CD4-positive, alpha-beta T cell treated with Interleukin-1 beta for 1 hour (primary cell): ENCODE measurements around the gene SKA3.
"Not testable (repeated sequence)": the region's sequence is repeated elsewhere in the genome, so short reads cannot be mapped to it uniquely, and the experiment has no call there.

Experiments
- DNase-seq, 2 donors: peaks; one replicate each; pipeline ENCODE4 v3.0.0-alpha.2; 2020 to 2022

Gene SKA3

DNA sequence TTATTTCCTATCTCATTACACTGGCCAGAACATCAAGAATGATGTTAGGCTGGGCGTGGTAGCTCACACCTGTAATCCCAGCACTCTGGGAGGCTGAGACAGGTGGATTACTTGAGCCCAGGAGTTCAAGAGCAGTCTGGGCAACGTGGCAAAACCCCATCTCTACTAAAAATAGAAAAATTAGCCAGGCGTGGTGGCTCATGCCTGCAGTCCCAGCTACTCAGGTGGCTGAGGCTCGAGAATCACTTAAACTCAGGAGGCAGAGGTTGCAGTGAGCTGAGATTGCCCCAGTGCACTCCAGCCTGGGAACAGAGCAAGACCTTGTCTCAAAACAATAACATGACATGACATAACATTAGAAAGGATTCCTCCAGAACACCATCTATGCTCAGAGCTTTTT is 10.7 kb downstream of the SKA3 start:
- DNase-seq, result not testable (repeated sequence)

DNA sequence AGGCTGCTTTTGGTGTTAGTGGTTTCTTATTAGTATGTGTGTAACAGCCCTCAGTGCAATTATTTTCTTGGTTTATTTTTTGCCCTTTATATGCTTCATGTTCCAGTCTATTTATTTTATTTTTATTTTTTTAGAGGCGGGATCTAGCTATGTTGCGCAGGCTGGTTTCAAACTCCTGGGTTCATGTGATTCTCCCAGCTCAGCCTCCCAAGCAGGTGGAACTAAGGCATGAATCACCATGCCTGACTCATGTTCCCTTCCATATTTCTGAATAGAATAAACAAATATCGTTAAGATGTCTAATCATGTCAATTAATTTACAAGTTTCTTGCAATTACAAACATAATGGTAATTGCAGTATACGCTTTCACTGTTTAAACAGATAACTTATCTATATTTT is 11.7 kb downstream of the SKA3 start:
- no peak for DNase-seq

DNA sequence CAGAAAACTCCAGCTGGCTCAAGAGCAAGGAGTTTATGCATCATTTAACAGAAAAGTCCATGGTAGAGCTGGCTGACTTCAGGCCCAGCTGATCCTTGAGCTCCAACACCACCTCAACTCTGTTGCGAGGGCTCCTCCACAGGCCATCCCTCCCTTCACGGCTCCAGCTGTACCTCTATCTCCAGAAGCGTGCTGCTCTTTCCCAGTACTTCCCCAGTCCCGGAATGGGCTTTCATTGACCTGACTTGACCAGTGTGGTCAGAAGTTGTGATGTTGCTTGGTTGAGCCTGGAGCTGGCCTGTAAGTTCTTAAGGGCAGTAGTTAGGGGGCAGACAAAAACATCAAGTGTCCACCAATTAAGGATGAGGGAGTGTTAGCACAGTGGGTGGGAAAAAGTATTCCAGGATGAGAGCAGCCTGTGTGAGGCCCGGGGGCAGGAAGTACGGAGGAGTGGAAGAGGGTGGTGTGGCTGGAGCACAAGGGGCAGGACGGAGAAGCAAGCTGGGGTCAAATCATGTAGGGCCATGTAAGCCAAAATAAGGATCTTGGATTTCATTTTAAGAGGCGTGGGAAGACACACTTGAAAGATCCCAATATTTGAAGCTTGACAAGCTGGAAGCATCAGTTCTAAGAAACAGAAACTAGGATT is 24.0 kb downstream of the SKA3 start:
- DNase-seq, result no peak

DNA sequence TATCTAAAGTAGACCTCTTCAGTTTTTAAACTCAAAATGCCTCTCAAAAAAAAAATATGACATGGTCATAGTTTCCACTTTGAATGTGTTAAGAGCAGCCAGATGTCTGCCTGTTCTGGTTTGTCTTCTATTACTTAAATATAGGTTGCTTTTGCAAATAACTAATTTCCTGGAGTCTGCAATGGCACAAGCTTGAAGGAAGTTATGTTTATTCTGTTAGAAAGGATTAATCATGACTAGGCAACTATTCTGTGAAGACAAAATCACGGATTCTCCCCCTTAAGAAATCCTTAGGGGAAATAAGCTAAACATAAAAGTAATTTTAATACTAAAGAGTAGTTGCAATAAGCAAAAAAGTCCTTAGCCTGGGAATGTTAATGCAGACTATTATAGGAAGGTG is 26.3 kb downstream of the SKA3 start:
- no peak for DNase-seq

DNA sequence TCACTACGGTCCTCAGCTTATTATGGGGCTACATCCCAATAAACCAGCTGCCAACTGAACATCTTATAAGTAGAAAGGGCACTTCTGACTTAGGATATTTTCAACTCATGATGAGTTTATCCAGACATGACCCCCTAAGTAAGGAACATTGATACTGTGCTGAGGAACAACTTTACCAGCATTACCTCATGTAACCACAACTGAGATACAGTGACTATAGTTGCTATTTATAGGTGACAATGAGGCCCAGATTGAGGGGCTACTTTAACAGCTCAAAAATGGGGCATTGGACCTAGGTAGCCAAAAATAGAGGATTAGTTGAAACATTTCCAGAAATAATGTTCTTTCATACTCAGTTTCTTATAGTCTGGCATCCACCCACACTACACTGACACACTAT is 26.8 kb downstream of the SKA3 start:
- DNase-seq, result no peak

DNA sequence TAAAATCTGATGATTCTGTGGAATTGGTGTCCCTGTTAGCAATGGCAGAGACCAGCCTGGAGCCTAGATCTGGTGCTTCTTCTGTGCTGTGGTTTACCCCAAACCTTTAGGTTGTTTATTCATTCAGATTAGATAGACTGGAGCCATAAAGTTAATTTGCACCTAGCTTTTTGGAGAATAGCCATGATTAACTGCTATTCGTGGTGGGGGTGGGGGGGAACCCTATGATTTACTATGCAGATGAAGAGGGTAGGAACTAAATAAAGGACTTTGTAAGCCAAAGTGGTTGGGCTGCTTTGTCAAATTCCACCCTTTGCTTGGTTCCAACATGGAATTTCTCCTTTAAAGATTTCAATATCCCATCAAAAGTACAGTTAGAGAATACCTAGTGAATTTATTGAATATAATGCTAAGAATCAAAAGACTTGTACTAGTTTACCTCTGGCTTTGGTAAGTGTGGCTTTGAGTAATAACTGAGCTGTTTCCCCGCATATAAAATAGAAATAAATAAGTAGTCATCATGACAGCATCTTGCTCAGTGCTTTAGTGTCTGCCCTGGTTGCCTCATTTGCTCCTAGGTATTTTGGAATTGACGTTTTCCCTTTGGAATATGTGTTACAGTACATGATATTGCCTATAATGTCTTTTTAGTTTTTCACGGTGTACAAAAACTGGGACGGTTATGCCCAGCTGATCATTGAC is 27.6 kb downstream of the SKA3 start:
- no peak for DNase-seq

DNA sequence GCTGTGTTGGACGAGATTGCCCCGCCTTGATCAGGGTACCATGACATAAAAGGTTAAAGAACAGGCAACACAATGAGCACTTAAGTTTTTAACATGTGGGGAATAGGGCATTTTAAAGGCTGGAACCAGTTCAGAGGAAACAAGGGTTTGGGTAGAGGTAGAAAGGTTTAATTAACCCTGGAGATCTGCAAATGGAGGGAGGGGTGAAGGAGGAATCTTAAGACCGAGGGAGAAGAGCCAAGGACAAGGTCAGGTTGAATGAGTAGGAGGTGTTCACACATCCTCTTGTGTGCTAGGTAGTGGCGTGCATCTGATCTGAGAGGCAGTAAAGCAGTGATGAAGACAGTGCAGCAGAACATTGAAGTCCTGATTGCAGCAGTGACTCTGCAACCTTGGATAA is 28.5 kb downstream of the SKA3 start:
- no peak for DNase-seq

DNA sequence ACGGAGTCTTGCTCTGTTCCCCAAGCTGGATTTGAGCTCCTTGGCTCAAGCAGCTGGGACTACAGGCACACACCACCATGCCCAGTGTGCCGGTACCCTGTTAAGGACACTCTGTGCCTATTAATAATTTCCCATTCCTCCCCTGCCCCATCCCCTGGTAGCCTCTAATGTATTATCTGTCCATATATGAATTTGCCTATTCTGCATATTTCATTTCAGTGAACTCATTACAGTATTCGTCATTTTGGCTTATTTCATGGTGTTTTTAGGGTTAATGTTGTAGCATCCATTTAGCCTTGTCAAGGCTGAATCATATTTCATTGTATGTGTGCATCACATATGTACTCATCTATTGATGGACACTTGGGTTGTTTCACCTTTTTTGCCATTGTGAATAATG is 33.6 kb downstream of the SKA3 start:
- DNase-seq, result no peak

DNA sequence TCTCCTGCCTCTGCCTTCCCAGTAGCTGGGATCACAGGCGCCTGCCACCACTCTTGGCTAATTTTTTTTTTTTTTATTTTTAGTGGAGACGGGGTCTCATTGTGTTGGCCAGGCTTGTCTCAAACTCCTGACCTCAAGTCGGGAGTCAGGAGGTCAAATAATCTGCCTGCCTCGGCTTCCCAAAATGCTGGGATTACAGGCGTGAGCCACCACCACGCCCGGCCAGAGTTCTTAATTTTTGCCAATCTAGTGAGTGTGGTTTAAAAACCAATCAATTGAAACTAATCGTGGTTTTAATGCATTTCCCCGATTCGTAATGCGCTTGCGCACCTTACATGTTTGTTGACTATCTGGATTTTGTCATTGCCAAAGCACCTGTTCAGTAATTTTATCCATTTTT is 37.0 kb downstream of the SKA3 start:
- peak in 1 of 2 donors; percentile 29 for DNase-seq

DNA sequence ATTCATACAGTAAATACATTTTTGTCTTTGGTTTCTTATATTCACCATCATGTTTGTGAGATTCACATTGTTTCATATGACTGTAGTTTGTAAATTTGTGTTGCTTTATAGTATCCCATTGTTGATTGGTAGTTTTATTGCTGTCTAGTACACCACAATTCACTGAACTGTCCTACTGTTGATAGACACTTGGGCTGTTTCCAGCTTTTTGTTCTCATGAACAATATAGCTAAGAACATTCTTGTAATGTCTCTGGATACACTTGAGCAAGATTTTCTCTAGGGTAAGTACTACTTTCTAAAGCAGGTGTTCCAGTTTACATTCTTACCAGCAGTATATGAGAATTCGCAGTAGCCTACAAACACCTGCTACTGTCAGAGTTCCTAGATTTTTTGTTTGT is 37.8 kb downstream of the SKA3 start:
- no peak for DNase-seq

DNA sequence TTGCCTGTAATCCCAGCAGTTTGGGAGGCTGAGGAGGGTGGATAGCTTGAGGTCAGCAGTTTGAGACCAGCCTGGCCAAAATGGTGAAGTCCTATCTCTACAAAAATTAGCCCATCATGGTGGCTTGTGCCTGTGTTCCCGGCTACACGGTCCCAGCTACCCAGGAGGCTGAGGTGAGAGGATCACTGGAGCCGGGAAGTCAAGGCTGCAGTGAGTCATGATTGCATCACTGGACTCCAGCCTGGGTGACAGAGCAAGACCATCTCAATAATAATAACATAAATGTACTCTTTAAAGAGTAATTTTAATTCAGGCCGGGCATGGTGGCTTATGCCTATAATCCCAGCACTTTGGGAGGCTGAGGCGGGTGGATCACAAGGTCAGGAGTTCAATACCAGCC is 38.7 kb downstream of the SKA3 start:
- DNase-seq, result no peak

DNA sequence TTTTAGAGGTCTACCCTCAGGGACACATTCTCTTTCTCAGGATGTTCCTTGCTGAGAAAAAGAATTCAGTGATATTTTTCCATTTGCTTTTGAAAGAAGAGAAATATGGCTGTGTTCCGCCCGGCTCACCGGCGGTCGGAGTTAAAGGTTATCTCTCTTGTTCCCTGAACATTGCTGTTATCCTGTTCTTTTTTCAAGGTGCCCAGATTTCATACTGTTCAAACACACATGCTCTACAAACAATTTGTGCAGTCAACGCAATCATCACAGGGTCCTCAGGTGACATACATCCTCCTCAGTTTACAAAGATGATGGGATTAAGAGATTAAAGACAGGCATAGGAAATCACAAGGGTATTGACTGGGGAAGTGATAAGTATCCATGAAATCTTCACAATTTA is 40.5 kb downstream of the SKA3 start:
- not testable (repeated sequence) for DNase-seq

DNA sequence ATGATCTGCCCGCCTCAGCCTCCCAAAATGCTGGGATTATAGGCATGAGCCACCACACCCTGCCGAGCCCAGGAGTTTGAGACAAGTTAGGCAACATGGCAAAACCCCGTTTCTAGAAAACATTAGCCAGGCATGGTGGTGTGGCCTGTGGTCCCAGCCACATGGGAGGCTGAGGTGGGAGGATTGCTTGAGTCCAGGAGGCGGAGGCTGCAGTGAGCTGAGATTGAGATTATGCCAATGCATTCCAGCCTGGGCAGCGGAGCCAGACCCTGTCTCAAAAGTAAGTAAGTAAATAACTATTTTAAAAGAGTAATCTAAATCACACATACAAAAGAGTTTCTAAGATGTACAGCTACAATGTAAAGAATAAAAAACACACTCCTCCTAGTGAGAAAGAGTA is 41.9 kb downstream of the SKA3 start:
- no peak for DNase-seq

DNA sequence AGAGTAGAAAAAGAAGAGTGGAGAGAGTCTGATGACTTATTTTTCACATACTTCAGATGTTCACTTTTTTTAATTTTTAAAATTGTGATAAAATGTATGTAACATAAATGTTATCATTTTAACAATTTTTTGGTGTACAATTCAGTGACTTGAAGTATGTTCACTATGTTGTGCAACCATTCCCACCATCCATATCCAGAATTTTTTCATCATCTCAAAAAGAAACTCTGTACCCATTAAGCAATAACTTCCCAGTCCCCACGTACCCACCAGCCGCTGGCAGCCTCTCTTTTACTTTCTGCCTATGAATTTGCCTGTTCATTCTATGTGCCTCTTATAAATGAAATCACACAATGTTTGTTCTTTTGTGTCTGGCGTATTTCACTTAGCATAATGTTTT is 43.3 kb downstream of the SKA3 start:
- no peak for DNase-seq

DNA sequence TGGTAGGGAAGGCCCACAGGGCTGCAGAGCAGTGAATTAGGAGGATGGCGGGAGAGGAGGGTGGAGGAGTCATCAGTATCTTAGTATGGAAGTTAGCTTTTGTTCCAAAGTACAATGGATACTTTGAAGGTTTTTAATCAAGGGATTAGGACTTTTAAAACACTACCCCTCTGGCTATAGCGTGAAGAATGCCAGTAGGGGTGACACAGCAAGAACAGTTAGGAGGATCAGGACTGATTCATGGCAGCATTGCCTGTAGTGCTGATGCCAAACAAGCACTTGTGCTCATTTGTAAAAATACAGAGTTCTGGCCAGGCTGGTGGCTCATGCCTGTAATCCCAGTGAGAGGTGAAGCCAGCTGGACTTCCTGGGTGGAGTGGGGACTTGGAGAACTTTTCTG is 46.2 kb downstream of the SKA3 start:
- no peak for DNase-seq

DNA sequence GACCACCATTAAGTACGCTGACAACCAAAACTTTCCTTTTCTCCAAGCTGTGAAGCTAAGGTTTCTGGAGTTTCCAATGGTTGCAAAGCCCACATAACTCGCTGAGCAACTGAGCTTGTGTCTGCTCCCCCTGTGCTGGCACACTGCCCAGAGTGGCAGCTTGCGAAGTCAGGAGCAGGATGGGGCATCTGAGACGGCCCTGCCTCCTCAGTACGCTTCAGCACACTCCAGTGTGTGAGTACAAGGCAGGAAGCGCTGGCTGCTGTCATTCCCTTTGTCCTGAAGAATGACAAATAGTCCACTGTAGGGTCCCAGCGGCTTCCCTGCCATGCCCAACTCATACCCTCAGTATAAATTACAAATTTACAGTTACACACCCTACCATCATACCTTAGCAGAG is 51.5 kb downstream of the SKA3 start:
- no peak for DNase-seq

DNA sequence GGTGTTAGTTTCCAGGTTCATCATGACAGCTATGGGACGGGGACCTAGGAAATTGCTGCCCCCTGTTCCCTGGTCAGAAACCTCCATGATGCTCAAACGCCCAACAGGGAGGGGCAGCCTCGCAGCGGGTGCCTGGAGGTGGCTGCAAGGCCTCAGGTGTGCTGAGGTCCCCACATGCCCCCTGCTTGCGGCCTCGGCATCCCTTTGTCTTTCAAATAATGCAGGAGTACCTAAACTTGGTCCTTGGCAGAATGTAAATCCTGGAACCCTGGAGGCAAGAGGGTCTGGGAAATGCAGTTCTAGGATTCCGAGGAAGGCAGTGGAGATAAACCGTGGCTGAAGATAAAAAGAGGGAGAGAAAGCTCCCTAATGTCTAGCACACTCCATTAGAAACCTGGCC is 52.4 kb downstream of the SKA3 start:
- no peak for DNase-seq

DNA sequence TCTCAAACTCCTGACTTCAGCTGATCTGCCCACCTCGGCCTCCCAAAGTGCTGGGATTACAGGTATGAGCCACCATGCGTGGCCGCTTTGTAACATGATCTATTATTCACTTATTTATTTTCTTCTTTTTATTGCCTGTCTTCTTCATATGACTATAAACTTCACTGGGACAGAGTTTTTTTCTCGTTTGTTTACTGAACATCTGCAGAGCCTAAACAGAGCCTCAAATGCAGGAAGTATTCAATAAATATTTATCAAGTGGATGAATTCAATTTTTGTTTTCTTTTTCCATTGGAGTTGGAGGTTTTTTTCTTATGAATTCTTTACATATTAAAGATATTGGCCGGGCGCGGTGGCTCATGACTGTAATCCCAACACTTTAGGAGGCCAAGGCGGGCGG is 54.7 kb downstream of the SKA3 start:
- no peak for DNase-seq

DNA sequence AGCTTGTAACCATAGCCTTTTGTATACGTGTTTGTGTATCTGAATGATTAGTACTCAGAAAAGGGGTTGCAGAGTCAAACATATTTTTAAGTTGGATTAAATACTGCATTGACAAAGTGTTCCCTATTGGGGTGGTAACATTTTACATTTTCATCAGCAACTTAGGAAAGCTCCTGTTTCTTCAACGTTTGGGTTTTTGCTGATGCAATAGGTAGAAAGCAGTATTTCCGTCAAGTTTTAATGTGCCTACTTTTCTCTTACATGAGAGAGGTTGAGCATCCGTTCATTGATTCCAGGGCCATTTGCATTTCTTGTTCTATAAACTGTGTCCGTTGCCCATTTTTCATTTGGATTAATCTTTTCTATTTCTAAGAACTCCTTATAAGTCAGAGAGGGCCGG is 56.2 kb downstream of the SKA3 start:
- no peak for DNase-seq

DNA sequence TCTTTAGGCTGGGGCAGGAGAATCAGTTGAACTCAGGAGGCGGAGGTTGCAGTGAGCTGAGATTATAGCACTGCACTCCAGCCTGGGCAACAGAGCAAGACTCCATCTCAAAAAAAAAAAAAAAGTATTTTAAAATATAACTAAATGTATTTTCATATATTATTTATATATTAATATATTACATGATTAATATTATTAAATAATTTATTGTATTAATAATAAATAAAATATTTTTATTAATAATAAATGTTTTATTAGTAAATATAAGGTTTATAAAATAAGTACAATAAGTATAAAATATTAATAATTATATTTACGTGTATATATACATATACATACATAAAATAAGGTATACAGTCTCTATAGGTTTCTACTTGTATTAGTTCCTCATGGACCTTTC is 56.8 kb downstream of the SKA3 start:
- no peak for DNase-seq

DNA sequence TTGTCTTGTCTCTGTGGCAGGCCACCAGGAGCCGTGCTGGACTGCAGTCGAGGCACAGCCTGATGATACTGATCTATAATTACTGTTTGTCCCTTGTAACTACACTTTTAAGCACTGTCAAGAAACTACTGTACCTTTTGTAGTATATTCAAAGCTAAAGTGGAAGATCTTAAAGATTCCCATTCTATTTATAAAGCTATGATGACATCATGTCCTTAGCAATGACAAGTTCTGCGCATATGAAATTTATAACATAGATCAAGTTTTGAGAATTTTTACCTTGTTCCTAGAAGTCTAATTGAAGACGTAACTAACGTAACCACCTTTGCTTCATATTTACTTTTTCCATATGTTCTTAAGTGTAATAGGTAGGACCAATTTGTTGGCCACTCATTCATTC is 58.2 kb downstream of the SKA3 start:
- DNase-seq, result no peak

DNA sequence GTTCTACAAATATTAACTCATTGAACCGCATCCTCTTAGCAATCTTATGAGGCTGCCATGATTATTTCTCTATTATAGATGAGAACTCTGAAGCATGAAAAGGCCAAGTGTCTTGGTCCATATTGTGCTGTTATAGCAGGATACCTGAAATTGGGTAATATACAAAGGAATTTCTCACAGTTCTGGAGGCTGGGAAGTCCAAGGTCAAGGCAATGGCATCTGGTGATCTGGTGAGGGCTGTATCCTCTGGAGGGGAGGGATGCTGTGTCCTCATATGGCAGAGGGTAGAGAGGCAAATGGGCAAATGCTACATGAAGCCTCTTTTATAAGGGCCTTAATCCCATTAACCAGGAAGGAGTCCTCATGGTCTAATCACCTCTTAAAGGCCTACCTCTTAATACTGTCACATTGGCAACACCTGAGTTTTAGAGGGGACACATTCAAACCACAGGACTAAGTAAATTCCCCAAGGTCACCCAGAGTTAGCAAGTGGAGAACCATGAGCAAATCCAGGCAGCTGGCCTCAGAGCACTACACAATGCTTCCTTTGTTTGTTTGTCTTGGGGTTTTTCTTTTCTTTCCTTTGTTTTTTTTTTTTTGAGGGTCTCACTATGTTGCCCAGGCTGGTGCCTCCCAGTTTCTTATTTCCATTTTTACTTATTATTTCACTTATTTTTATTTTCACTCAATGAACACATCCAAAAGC is 59.1 kb downstream of the SKA3 start:
- DNase-seq, result no peak

DNA sequence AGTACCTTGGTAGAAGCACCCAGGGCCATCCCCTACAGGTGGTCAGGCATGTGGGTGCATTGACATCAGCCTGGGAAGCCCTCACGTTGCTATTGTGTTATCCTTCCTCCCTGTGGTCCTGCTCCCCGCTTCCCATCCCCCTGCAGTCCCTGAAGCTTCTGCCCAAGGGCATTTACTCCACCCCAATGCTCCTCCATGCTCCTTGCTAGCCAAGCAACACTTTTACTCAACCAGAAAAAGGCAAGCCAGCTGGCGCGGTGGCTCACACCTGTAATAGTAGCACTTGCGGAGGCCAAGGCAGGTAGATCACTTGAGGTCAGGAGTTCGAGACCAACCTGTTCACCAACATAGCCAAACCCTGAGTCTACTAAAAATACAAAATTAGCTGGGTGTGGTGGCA is 60.2 kb downstream of the SKA3 start:
- no peak for DNase-seq

DNA sequence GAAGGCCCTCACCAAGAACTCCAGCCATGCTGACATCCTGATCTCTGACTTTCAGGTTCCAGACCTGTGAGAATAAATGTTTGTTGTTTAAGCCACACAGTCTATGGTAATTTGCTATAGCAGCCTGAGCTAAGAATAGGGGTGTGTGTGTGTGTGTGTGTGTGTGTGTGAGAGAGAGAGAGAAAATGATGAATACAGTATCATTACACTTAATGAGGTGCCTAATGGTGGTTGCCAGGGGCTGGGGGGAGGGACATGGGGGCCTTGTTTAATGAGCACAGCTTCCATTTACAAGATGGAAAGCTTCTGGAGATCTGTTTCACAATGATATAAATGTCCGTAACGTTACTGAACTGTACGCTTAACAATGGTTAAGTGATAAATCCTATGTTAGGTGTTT is 61.1 kb downstream of the SKA3 start:
- no peak for DNase-seq

DNA sequence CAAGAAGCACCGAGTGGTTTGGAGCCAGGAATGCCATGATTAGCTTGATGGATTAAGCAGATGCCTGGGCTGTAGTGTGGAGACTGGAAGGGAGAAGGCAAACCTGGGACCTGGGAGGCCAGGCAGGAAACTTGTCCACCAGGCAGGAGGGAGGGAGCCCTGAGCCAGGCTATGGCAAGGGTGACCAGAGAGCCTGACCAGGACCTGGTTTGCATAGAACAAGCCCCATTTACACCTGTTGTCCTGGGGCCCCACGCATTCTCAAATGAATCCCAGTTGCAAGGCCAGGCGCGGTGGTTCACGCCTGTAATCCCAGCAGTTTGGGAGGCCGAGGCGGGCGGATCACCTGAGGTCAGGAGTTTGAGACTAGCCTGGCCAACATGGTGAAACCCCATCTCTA is 64.8 kb downstream of the SKA3 start:
- DNase-seq, result no peak
